ENCODE measurements around the gene PTPRJ.
"Not testable (repeated sequence)": the region's sequence is repeated elsewhere in the genome, so short reads cannot be mapped to it uniquely, and the experiment has no call there.

PTPRJ gene

GRCh38 chr11:47980088-47980906 is at the start of gene PTPRJ:
PTPRJ (plus strand) TSS chr11:47980559; CDS start chr11:47980913, 354 bp downstream.
- DNase-seq (ENCODE audit: low read depth in 2 of 2, low spot score in 1 of 2): no peak

GRCh38 chr11:47932544-47932943 is 47.8 kb upstream of the PTPRJ start:
- DNase-seq (ENCODE audit: low read depth in 2 of 2, low spot score in 1 of 2): no peak

GRCh38 chr11:47933797-47934196 is 46.6 kb upstream of the PTPRJ start:
- not testable (repeated sequence) for DNase-seq (ENCODE audit: low read depth in 2 of 2, low spot score in 1 of 2)

GRCh38 chr11:47938791-47939560 is 41.4 kb upstream of the PTPRJ start:
- no peak for DNase-seq (ENCODE audit: low read depth in 2 of 2, low spot score in 1 of 2)

GRCh38 chr11:47940904-47941649 is 39.3 kb upstream of the PTPRJ start:
- no peak for DNase-seq (ENCODE audit: low read depth in 2 of 2, low spot score in 1 of 2)

- no peak for DNase-seq (ENCODE audit: low read depth in 2 of 2, low spot score in 1 of 2)
Observed at GRCh38 chr11:47941907-47942558, 38.3 kb upstream of the PTPRJ start.

- DNase-seq (ENCODE audit: low read depth in 2 of 2, low spot score in 1 of 2): no peak
Observed at GRCh38 chr11:47943721-47944586, 36.4 kb upstream of the PTPRJ start.

- no peak for DNase-seq (ENCODE audit: low read depth in 2 of 2, low spot score in 1 of 2)
Observed at GRCh38 chr11:47944632-47945031, 35.7 kb upstream of the PTPRJ start.

- no peak for DNase-seq (ENCODE audit: low read depth in 2 of 2, low spot score in 1 of 2)
Observed at GRCh38 chr11:47946682-47947559, 33.4 kb upstream of the PTPRJ start.

GRCh38 chr11:47948137-47948536 is 32.2 kb upstream of the PTPRJ start:
- no peak for DNase-seq (ENCODE audit: low read depth in 2 of 2, low spot score in 1 of 2)

GRCh38 chr11:47949001-47949675 is 31.2 kb upstream of the PTPRJ start:
- not testable (repeated sequence) for DNase-seq (ENCODE audit: low read depth in 2 of 2, low spot score in 1 of 2)

GRCh38 chr11:47950396-47950795 is 30.0 kb upstream of the PTPRJ start:
- peak; percentile 15 to 27 for DNase-seq (ENCODE audit: low read depth in 2 of 2, low spot score in 1 of 2)

GRCh38 chr11:47951504-47951903 is 28.9 kb upstream of the PTPRJ start:
- not testable (repeated sequence) for DNase-seq (ENCODE audit: low read depth in 2 of 2, low spot score in 1 of 2)

GRCh38 chr11:47955061-47955755 is 25.2 kb upstream of the PTPRJ start:
- no peak for DNase-seq (ENCODE audit: low read depth in 2 of 2, low spot score in 1 of 2)

- no peak for DNase-seq (ENCODE audit: low read depth in 2 of 2, low spot score in 1 of 2)
Observed at GRCh38 chr11:47960015-47960414, 20.3 kb upstream of the PTPRJ start.

GRCh38 chr11:47961383-47961782 is 19.0 kb upstream of the PTPRJ start:
- DNase-seq (ENCODE audit: low read depth in 2 of 2, low spot score in 1 of 2): no peak

GRCh38 chr11:47964546-47964945 is 15.8 kb upstream of the PTPRJ start:
- DNase-seq (ENCODE audit: low read depth in 2 of 2, low spot score in 1 of 2): no peak
